ENCODE data around the gene DSCAML1. TPM values are rescaled to one million over a fixed set of nuclear protein-coding genes. Genes with fewer than 3 reads are reported as not detected.

Gene DSCAML1
- total and polyA plus RNA-seq, 8 donors = 0.08 to 2.9 (median 0.45) TPM

- no peak for DNase-seq
- WGBS, 5 donors = 85 to 88% (median 86%) methylated on average over 12 of the region's 12 CpGs; no CpG with 5 or more reads in 1 of the 5 donors
- TF ChIP-seq POLR2AphosphoS5 (IDR thresholded peaks at IDR 0.05) (no peak), EP300 (IDR thresholded peaks at IDR 0.05) (no peak)
- intact Hi-C loops (cut with DNase I; ENCODE audit: low total_unique reads) = loop anchor here (10.0 kb wide), 1 partner anchor 375 kb away; the partner anchor contains the start of gene DSCAML1
- Histone ChIP-seq H3K9me3 (no peaks in the 10 kb centered on the region), H3K4me1 (no peaks in the 10 kb centered on the region), H3K27ac (no peak overlapping the region), H3K36me3 (no peaks in the 10 kb centered on the region), H3K27me3 (peaks cover 0 to 17% (median 0%) of the 10 kb centered on the region in 3 donors), H3K4me3 (no peak overlapping the region)
Measured at GRCh38 chr11:117420143-117420485, 376.9 kb downstream of the DSCAML1 start.

DNA sequence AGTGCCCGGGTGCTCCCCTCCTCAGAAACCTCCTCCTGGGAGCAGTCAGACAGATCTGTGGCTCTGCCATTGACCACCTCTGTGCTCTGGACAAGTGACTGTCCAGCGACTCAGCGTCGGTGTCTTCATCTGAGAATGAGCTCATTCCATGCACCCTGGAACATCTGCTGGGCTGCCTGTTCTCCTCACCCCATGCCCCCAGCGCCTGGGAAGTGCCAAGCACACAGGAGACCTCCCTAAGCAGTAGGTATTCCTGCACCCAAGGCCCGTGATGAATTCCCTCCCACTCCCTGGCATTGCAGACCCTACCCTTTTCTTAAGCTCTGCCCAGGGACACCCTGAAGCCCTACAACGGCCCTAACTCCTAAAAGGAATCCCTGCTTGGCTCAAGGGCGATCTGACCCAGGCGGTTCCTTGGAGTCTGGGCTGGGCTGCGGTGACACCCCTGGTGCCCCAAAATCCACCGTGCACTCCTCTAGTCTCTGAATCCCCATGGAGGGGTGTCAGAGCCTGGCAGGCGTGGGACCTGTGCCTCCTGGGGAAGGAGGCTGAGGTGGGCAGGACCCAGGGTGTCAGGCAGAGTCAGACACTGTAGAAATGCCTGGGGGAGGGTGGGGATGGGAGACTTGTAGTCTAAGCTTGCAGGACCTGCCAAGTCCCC lies 377.4 kb downstream of the DSCAML1 start:
- 77 to 84% (median 81%) methylated on average over 8 to 12 of the region's 12 CpGs for WGBS, 5 donors
- TF ChIP-seq POLR2A (IDR thresholded peaks at IDR 0.05) = no peak
- TF ChIP-seq CTCF (IDR thresholded peaks at IDR 0.05) = no peak
- TF ChIP-seq EP300 (IDR thresholded peaks at IDR 0.05) = no peak
- no peak for TF ChIP-seq POLR2AphosphoS5 (IDR thresholded peaks at IDR 0.05)
- intact Hi-C loops (cut with DNase I; ENCODE audit: low total_unique reads) = loop anchor here (10.0 kb wide), 1 partner anchor 375 kb away; the partner anchor contains the start of gene DSCAML1

DNA sequence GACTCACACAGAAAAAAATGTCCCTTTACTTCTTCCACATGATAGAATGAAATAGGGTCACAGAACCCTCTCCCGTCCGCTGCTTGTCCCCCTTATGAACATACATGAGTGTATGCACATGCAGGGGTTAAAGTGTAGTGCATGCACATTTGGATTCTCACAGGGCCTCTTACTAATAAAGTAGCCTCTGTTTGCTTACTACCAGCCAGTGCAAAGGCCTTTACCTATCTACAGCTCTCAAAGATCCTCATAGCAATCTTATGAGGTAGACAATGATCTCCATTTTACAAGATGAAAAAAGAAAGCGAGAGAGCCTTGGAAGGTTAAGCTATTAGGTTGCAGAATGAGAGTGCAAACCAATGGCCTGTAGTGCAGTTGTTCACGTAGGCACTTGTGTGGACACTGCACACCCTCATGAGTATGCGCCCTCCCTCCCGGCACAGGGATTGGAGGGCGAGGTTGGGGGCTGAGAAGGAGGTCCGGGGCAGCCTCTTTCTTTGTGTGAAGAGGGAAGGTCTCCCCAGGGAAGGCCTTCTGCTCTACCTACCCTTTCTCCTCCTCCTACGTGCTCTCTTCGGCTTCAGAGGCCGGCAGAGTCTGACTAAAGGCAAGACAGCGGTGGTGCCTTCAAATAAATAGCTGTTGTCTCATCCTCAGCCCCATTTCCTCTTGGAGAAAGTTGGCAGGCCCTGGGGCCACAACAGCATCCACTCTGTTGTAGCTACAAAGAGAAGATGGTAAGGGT lies 378.1 kb downstream of the DSCAML1 start:
- no peaks in the 10 kb centered on the region for H3K36me3 ChIP-seq
- no peaks in the 10 kb centered on the region for H3K9me3 ChIP-seq
- no peak for TF ChIP-seq POLR2A (IDR thresholded peaks at IDR 0.05)
- no peak for TF ChIP-seq POLR2AphosphoS5 (IDR thresholded peaks at IDR 0.05)
- TF ChIP-seq EP300 (IDR thresholded peaks at IDR 0.05) = no peak
- no peak for TF ChIP-seq CTCF (IDR thresholded peaks at IDR 0.05)
- peaks cover 0 to 16% (median 0%) of the 10 kb centered on the region in 3 donors for H3K27me3 ChIP-seq
- no peak for DNase-seq
- H3K4me3 ChIP-seq = no peak overlapping the region
- intact Hi-C loops (cut with DNase I; ENCODE audit: low total_unique reads) = no loop called here
- WGBS, 5 donors = 77 to 80% (median 79%) methylated on average over 10 to 12 of the region's 12 CpGs
- H3K27ac ChIP-seq = no peak overlapping the region
- H3K4me1 ChIP-seq = no peaks in the 10 kb centered on the region

More for the DNA sequence above, 377.4 kb downstream of the DSCAML1 start:
- Histone ChIP-seq H3K27ac (no peak overlapping the region), H3K36me3 (no peaks in the 10 kb centered on the region), H3K4me1 (no peaks in the 10 kb centered on the region), H3K4me3 (no peak overlapping the region), H3K9me3 (no peaks in the 10 kb centered on the region), H3K27me3 (peaks cover 0 to 16% (median 0%) of the 10 kb centered on the region in 3 donors)
- no peak for DNase-seq

- Histone ChIP-seq H3K27ac (no peak overlapping the region), H3K36me3 (peaks cover 0 to 7% (median under 1%) of the 10 kb centered on the region in 4 donors), H3K4me3 (no peak overlapping the region), H3K9me3 (no peaks in the 10 kb centered on the region), H3K4me1 (no peaks in the 10 kb centered on the region), H3K27me3 (peaks cover 0 to 16% (median 0%) of the 10 kb centered on the region in 3 donors)
- intact Hi-C loops (cut with DNase I; ENCODE audit: low total_unique reads) = no loop called here
- DNase-seq = no peak
- TF ChIP-seq POLR2A (IDR thresholded peaks at IDR 0.05) = no peak
- no peak for TF ChIP-seq CTCF (IDR thresholded peaks at IDR 0.05)
- TF ChIP-seq EP300 (IDR thresholded peaks at IDR 0.05) = no peak
- no peak for TF ChIP-seq POLR2AphosphoS5 (IDR thresholded peaks at IDR 0.05)
- 81 to 90% (median 88%) methylated on average over 12 of the region's 12 CpGs for WGBS, 5 donors
Measured at GRCh38 chr11:117417856-117418255, 379.2 kb downstream of the DSCAML1 start.
